ENCODE data around the gene CDC42EP1. TPM values are rescaled to one million over a fixed set of nuclear protein-coding genes. Genes with fewer than 3 reads are reported as not detected.
"Not testable (repeated sequence)": the region's sequence is repeated elsewhere in the genome, so short reads cannot be mapped to it uniquely, and the experiment has no call there.

The CDC42EP1 gene
- total RNA-seq, 2 donors from 2014 or later, result 61.6 to 104 TPM

- DNase-seq (ENCODE audit: low spot score) (no peak), ATAC-seq (ENCODE audit: insufficient number of reproducible peaks, low FRiP score, low read depth) (no peak)
- H3K4me3 ChIP-seq, result peak overlapping the region; percentile 74
- peak overlapping the region; percentile 91 to 94 for H3K27ac ChIP-seq
- peaks cover 14 to 44% of the 10 kb centered on the region in 2 donors for H3K4me1 ChIP-seq (ENCODE audit: control insufficient read depth in 1 of 2, low read depth in 2 of 2)
- no peaks in the 10 kb centered on the region for H3K36me3 ChIP-seq
- no peak for TF ChIP-seq CTCF (IDR thresholded peaks at IDR 0.05)
- no peaks in the 10 kb centered on the region for H3K27me3 ChIP-seq (replicated peaks; ENCODE audit: insufficient read depth)
- H3K9me3 ChIP-seq, result no peaks in the 10 kb centered on the region
Measured at GRCh38 chr22:37609240-37610152, 49.2 kb downstream of the CDC42EP1 start.

GRCh38 chr22:37610153-37610475 lies 49.8 kb downstream of the CDC42EP1 start:
- not testable (repeated sequence) for H3K27me3 ChIP-seq (replicated peaks; ENCODE audit: insufficient read depth); H3K36me3 ChIP-seq; DNase-seq (ENCODE audit: low spot score); ATAC-seq (ENCODE audit: insufficient number of reproducible peaks, low FRiP score, low read depth); H3K9me3 ChIP-seq
- Histone ChIP-seq H3K4me3 (peak overlapping the region; percentile 74), H3K4me1 (ENCODE audit: control insufficient read depth in 1 of 2, low read depth in 2 of 2) (peaks cover 14 to 44% of the 10 kb centered on the region in 2 donors), H3K27ac (peak overlapping the region in 1 of 2 donors; percentile 91)

GRCh38 chr22:37610480-37611129 lies 50.3 kb downstream of the CDC42EP1 start:
- Histone ChIP-seq H3K4me3 (peak overlapping the region; percentile 74), H3K27me3 (replicated peaks; ENCODE audit: insufficient read depth) (no peaks in the 10 kb centered on the region), H3K36me3 (peaks cover 2% of the 10 kb centered on the region), H3K27ac (no peak overlapping the region), H3K9me3 (no peaks in the 10 kb centered on the region), H3K4me1 (ENCODE audit: control insufficient read depth in 1 of 2, low read depth in 2 of 2) (peaks cover 14 to 44% of the 10 kb centered on the region in 2 donors)
- no peak for DNase-seq (ENCODE audit: low spot score)
- no peak for TF ChIP-seq CTCF (IDR thresholded peaks at IDR 0.05)
- ATAC-seq (ENCODE audit: insufficient number of reproducible peaks, low FRiP score, low read depth), result no peak

GRCh38 chr22:37611207-37611606 lies 50.9 kb downstream of the CDC42EP1 start:
- TF ChIP-seq CTCF (IDR thresholded peaks at IDR 0.05), result no peak
- H3K4me3 ChIP-seq, result no peak overlapping the region
- ATAC-seq (ENCODE audit: insufficient number of reproducible peaks, low FRiP score, low read depth) (no peak), DNase-seq (ENCODE audit: low spot score) (no peak)
- H3K27me3 ChIP-seq (replicated peaks; ENCODE audit: insufficient read depth), result no peaks in the 10 kb centered on the region
- no peaks in the 10 kb centered on the region for H3K9me3 ChIP-seq
- peaks cover 7% of the 10 kb centered on the region for H3K36me3 ChIP-seq
- H3K4me1 ChIP-seq (ENCODE audit: control insufficient read depth in 1 of 2, low read depth in 2 of 2), result peaks cover 14 to 44% of the 10 kb centered on the region in 2 donors
- no peak overlapping the region for H3K27ac ChIP-seq

GRCh38 chr22:37616201-37617083 lies 56.2 kb downstream of the CDC42EP1 start:
- H3K4me1 ChIP-seq (ENCODE audit: control insufficient read depth in 1 of 2, low read depth in 2 of 2), result peaks cover 0 to 13% of the 10 kb centered on the region in 2 donors
- ATAC-seq (ENCODE audit: insufficient number of reproducible peaks, low FRiP score, low read depth) (no peak), DNase-seq (ENCODE audit: low spot score) (no peak)
- H3K27me3 ChIP-seq (replicated peaks; ENCODE audit: insufficient read depth), result no peaks in the 10 kb centered on the region
- H3K36me3 ChIP-seq, result peaks cover 45% of the 10 kb centered on the region
- no peak overlapping the region for H3K4me3 ChIP-seq
- TF ChIP-seq CTCF (IDR thresholded peaks at IDR 0.05), result no peak
- H3K27ac ChIP-seq, result no peak overlapping the region
- H3K9me3 ChIP-seq, result no peaks in the 10 kb centered on the region
